ENCODE measurements around the gene PAH. TPM values are rescaled to one million over a fixed set of nuclear protein-coding genes. Genes with fewer than 3 reads are reported as not detected.

The PAH gene
- total and polyA plus RNA-seq, 2 donors (not counting 3 experiments of a cell fraction or from before 2014, with no cell fraction given): not detected

GRCh38 chr12:102951841-102952240 is 34.8 kb upstream of the PAH start:
- FAIRE-seq (no peak), DNase-seq (ENCODE audit: low read depth, low spot score) (no peak)
- no peak overlapping the region for H3K9ac ChIP-seq (replicated peaks; ENCODE audit: extremely low read depth, insufficient read depth, low read length)
- TF ChIP-seq, protein P1, sequence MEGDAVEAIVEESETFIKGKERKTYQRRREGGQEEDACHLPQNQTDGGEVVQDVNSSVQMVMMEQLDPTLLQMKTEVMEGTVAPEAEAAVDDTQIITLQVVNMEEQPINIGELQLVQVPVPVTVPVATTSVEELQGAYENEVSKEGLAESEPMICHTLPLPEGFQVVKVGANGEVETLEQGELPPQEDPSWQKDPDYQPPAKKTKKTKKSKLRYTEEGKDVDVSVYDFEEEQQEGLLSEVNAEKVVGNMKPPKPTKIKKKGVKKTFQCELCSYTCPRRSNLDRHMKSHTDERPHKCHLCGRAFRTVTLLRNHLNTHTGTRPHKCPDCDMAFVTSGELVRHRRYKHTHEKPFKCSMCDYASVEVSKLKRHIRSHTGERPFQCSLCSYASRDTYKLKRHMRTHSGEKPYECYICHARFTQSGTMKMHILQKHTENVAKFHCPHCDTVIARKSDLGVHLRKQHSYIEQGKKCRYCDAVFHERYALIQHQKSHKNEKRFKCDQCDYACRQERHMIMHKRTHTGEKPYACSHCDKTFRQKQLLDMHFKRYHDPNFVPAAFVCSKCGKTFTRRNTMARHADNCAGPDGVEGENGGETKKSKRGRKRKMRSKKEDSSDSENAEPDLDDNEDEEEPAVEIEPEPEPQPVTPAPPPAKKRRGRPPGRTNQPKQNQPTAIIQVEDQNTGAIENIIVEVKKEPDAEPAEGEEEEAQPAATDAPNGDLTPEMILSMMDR (IDR thresholded peaks at IDR 0.05; ENCODE audit: extremely low read depth in 1 of 2, insufficient read depth in 1 of 2, low read depth in 1 of 2, low read length in 2 of 2): no peak
- TF ChIP-seq MYC (IDR thresholded peaks at IDR 0.05; ENCODE audit: low read depth, low read length) (no peak), JUN (IDR thresholded peaks at IDR 0.05; ENCODE audit: borderline replicate concordance, insufficient read depth, insufficient read length, low read depth) (no peak), FOS (IDR thresholded peaks at IDR 0.05; ENCODE audit: borderline replicate concordance, insufficient read depth, low read length) (no peak), POLR2A (IDR thresholded peaks at IDR 0.05; ENCODE audit: low read depth, low read length) (no peak), EZH2 (IDR thresholded peaks at IDR 0.05; ENCODE audit: borderline replicate concordance, low read depth, low read length, severe bottlenecking) (no peak), POLR2AphosphoS5 (IDR thresholded peaks at IDR 0.05; ENCODE audit: insufficient read depth, low read depth, low read length) (no peak), GATA2 (IDR thresholded peaks at IDR 0.05; ENCODE audit: insufficient read depth, insufficient read length, low read depth, low read length) (no peak)
- no peak overlapping the region for H3K27ac ChIP-seq (ENCODE audit: insufficient read depth, low read depth, low read length)
- no peak overlapping the region for H2AFZ ChIP-seq (ENCODE audit: low read depth, low read length)
- H3K27me3 ChIP-seq (ENCODE audit: control insufficient read depth in 2 of 2, insufficient read depth in 2 of 2, low read length in 2 of 2): peaks cover 29 to 40% of the 10 kb centered on the region in 2 experiments
- H3K4me1 ChIP-seq (ENCODE audit: control insufficient read depth, extremely low read depth, insufficient read depth, low read length): no peaks in the 10 kb centered on the region
- ChIA-PET POLR2A (no interaction called here), CTCF (interaction anchor here (0.9 kb wide), 1 partner anchor 539 kb away, joined by 4 read pairs; no protein-coding TSS in a partner anchor)
- H3K4me2 ChIP-seq (ENCODE audit: insufficient read depth, low read length): no peak overlapping the region
- H3K4me3 ChIP-seq (replicated peaks in 1 of 3; ENCODE audit: insufficient read depth in 1 of 3, low read depth in 1 of 3, low read length in 3 of 3): no peak overlapping the region
- no peaks in the 10 kb centered on the region for H4K20me1 ChIP-seq (replicated peaks; ENCODE audit: control insufficient read depth, extremely low read depth, insufficient read depth, low read length)
- BruUV-seq (replicated peaks): no TSS peak
- H3K9me3 ChIP-seq (replicated peaks; ENCODE audit: control insufficient read depth, insufficient read depth, low read length): no peaks in the 10 kb centered on the region
- H3K79me2 ChIP-seq (ENCODE audit: control insufficient read depth, insufficient read depth, low read length): no peaks in the 10 kb centered on the region
- intact Hi-C loops (cut with micrococcal nuclease): no loop called here
- H3K9me1 ChIP-seq (replicated peaks; ENCODE audit: control insufficient read depth, extremely low read depth, insufficient read depth, low read length): no peaks in the 10 kb centered on the region
- dilution Hi-C loops (cut with MboI; ENCODE audit: extremely low pct_ligation_motif_present, low sequenced_read_pairs): no loop called here
- no peaks in the 10 kb centered on the region for H3K36me3 ChIP-seq (ENCODE audit: control insufficient read depth in 2 of 2, extremely low read depth in 1 of 2, insufficient read depth in 2 of 2, low read length in 2 of 2)

Data from endothelial cell of umbilical vein (primary cell).